SIG-M5 treated with dmso at 0.1 percent for 504 hours (cell line): ENCODE data around the gene PIGZ.

Experiments used
- DNase-seq: peaks from one replicate; lab custom pipeline; 2025; ENCODE audit not compliant: unreplicated experiment; lab: John Stamatoyannopoulos, UW

Gene PIGZ, protein sequence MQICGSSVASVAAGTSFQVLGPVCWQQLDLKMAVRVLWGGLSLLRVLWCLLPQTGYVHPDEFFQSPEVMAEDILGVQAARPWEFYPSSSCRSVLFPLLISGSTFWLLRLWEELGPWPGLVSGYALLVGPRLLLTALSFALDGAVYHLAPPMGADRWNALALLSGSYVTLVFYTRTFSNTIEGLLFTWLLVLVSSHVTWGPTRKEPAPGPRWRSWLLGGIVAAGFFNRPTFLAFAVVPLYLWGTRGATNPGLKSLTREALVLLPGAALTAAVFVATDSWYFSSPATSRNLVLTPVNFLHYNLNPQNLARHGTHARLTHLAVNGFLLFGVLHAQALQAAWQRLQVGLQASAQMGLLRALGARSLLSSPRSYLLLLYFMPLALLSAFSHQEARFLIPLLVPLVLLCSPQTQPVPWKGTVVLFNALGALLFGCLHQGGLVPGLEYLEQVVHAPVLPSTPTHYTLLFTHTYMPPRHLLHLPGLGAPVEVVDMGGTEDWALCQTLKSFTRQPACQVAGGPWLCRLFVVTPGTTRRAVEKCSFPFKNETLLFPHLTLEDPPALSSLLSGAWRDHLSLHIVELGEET

DNA sequence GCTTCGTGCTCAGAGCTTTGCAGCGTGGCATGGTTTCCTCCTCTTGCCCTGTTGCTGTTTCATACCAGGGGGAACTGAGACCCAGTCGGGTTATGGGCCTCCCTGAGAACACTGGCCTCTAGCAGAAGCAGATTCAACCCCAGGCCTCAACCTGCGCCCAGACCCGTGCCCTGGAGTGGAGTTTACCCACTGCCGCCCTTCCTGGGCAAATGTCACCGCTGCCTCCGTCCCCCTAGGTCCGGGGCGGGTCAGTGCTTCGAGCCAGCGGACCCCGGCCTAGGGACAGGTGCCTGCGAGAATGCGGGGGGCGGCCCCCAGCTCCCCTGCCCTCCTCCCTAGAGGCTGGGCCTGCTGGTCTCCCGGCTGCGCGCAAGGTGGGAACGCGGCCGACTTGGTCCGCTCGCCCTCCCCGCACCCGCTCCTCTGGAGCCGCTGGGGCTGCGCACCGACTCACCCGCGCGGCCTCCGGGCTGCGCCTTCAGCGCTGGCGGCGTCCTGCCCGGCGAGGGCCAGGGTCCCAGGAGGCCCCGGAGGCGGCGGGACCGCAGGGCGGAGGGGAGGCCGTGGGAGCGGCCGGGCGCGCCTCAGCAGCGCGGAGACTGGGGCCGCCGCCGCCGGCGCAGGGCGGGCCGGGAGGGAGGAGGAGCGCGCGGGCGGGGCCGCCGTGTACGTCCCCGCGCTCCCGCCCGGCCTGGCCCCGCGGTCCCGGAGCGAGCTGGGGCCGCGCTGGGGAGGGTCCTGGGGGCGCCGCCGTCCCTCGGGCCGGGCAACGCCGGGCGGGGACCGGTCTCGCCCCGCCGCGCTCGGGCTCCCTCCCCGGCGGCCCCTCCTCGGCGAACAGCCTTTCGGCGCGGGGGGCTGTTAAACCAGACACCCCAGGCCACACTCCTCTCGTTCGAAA lies at the start of gene PIGZ:
PIGZ (minus strand) TSS at position 601 of the 901 bp plus-strand sequence. CDS start 16,802 bp downstream, outside the sequence.
- DNase-seq = no peak

DNA sequence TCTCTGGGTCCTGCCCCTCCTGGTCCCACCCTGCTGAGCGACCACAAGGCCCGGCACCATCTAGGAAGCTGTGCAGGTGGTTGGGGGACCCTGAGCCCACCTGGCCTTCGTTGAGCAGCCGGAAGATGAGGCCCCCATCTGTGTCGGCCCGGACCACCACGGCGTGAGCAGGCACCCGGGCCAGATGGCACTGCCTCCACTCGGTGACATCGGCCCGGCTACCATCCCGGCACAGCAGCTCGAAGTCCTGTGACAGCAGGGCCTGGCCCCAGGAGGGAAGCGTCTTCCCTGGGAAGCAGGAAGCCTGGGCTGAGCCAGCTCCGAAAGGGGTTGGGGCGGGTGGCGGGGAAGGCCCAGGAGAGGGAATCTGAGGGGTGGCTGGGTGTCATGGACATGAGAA lies 48.4 kb upstream of the PIGZ start:
- no peak for DNase-seq

DNA sequence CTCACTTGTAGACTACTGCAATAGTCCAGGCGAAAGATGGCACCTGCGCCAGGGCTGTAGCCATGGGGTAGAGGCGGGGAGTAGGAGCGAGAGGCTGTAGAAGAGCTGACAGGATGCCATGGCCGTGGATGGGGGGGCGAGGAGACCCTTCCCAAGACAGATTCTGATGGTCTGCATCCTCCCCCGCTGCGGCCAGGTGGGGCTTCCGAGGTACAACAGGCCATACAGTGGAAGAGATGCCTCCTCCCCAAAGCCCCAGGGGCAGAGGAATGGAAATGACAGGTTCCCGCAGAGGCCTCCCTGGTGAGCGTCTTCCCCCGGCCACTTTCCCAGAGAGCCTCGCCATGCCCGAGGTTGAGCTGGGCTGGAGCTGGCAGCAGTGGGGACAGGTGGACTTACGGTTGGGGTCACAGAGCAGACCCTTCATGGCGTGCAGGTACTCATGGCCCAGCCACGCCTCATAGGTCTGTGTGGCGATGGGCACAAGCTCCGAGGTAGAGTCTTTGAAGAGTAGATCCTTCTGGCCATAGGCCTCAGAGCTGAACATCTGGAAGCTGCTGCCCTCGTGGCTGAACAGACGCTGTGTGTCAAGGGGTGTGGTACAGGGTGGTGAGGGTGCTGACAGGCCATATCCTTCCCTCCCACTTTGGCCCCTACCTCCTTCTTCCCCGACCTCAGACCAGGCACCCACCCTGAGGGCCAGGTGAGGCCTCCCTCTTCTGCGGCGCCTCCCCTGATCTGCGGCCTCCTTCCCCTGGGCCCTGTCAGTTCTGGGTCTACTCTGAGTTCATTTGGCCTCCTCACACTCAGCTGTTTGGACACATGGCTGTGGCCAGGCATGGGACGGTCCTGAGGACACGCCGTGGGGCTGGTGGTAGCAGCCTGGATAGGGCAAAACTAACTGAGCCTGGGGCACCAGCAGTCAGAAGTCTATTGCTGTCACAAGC lies 47.4 kb upstream of the PIGZ start:
- no peak for DNase-seq

DNA sequence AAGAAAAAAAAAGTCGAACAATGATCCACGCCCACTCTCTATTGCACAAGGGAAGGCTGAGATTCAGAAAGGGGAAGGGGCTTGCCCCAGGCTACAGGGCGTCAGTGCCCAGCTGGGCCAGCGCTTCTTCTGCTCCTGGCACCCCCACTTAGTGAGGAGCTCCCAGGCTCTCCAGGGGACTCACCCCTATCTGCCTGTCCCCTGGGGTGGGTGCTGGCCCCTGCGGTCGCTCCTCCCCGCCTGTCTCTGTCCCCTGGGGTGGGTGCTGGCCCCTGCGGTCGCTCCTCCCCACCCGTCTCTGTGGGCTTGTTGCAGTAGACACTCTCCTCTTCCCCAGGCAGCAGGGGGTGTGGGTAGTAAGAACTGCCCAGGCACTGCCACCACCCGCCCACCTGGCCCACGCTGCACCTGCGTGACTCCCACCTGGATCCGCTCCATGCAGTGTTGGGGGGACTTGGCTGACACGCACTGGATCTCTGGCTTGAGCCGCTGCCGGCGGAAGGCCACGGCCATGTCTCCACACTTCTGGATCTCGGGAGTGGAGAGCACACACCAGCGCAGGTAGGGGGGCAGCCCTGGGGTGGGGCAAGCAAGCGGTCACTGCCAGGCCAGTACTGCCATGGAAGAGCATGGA lies 46.4 kb upstream of the PIGZ start:
- no peak for DNase-seq

DNA sequence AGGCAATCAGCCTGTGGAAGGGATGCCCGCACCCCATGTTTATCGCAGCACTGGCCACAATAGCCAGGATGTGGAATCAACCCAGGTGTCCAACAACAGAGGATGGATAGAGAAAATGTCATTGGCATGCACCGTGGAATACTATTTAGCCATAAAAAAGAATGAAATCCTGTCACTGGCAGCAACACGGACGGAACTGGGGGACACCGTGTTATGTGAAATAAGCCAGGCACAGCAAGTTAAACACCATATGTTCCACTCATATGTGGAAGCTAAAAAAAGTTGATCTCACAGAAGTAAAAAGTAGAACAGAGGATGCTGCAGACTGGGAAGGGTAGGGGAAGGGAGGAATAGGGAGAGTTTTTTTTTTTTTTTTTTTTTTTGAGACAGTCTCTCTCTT lies 45.4 kb upstream of the PIGZ start:
- DNase-seq = no peak

DNA sequence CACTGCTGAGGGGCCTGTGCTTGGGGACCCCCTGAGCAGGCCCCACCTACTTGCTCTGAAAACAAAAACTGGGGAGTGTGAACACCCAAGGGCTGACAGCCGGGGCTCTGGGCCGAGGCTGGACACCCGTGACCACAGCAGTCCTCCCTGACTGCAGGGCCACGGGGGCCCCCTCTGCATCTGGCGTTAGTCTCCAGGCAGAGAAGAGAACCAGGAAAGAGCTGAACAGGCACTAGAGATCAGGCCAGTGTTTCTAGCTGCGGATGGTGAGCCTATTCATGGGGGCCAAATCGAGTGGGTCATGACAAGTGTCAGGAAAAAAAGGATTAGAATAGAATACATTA lies 43.9 kb upstream of the PIGZ start:
- no peak for DNase-seq

DNA sequence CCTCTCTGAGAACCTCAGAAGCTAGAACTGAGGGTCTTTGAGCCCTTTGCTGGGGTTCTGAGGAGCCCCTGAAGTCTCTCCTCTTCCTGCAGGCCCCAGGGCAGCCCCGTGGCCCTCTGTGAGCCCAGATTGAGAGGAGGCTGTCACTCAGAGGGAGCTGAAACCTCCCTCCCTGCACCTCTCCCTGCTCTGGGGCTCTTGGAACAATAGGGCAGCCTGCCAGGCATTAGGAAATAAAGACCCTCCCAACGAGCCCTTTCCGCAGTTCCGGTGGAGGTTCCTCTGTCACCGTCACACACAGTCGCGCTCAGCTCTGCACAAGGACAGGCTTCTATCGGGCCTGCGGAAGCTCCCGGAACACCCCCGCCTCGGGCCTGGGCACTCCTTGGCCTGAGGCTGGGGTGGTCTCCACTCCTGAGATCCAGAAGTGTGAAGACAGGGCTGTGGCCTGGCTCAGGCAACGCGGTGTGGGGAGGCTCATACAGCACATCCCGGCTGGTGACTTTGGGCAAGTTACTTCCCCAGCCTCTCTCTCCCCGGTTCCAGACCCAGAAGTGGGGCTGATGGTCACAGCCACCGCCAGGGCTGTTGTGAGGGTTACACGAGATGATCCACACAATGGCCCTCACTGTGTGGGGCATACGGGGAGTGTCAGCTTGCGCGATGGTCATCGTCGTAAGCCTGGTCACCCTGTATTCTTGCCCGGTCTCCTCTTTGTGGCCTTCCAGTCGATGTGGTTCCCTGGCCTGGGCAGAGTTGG lies 43.3 kb upstream of the PIGZ start:
- DNase-seq = no peak

DNA sequence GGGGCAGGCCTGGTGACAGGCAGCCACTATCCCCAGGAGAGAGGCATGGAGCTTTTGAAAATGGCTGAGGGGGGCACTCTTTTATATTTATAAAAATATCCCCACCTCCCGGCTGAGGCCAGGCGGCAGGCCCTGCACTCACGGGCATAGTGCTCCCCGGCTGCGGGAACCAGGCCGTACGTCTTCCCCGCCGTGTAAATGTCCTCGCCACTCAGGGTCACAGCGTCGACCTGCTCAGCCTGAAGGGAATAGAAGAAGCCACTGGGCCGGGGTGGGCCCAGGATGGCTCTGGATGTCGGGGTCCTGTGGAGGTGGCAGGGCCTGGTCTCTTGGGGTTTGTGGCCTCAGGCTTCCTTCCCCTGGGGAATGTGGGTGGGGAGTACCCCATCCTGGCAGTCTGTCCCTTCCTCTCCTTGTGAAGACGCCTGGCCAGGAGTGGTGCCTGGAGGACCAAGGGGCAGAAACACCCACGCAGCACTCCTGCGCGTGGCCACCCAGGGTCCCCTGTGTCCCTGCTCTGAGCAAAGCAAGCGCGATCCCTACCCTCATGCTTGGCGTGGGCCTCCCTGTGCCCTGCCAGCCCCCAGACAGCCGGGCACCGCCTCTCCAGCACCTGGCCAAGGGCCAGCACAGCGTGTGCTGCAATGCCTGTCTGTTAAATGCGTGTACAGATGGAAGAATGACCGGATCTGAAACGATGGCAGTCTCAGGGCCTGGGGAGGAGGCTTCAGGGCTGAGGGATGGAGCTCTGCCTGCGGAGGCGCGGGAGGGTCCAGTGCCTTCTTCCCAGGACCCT lies 42.1 kb upstream of the PIGZ start:
- DNase-seq = no peak

DNA sequence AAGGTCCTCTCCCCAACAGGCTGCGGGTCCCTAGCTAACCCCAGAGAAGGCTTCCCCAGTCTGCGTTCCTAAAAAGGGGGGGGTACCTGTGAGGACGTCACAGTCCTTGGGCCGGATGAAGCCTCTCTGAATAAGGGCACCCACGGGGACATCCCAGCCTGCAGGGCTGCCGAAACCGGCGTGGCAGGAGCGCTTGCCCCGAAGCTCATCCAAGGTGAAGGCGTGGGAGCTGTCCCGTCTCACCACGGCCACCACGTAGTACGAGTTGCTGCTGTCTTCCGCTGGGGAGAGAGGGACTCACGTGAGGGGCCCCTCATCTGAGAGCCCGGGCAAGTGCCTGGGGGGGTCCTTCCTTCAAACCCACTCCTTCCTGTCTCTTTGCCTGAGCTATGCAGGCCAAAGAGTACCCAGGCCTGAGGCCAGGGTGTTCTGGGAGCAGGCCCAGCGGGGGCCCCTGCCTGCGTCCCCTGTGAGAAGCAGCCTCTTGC lies 40.9 kb upstream of the PIGZ start:
- no peak for DNase-seq

DNA sequence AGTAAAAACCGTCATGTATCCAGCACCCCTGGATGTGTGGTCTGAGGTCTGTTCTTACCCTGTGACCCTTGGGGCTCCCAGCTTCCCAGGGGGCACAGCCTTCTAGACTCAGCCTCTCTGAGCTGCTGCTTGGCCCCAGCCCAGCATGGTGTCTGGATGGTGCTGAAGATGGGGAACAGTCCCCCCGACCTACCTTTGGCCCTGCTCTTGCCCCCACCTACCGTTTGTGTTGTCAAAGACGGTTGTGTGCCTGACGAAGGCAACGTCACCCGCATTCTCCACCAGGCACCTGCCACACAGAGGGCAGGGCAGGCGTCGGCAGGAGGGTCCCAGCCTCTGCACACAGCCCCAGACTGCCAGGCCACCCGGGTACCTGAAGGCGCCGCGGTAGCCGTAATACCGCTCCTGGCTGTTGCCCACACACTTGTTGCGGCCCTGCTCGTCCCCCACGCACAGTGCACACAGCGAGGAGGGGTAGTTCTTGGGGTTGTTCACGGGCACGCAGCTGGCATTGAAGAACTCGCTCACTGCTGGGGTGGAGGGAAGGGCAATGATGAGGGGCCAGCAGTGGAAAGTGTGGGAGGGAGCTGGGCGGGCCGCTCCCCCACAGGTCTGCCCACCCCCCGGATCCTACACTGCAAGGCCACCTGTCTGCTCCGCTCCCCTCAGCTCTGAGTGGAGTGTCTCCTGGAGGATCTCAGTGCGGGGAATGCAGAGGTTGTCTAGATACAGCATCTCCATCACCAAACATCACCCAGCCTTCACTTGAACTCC lies 40.0 kb upstream of the PIGZ start:
- no peak for DNase-seq

DNA sequence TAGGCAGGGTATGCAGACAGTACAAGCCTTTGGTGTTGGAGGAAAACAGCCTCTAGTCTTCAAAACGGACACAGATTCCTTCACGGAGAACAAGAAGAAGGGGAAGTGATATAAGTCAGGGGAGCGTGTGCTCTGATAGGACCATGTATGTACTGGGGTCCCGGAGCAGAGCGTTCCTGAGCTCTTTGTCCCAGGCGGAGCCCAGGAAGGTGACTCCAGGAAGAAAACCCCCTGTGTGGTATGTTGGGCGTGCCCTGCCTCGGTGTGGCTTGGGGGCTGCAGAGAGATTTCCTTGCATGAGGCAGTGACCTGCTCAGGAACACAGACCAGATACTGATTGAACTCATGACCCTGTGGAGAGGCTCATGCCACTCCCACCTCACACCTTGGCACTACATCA lies 39.3 kb upstream of the PIGZ start:
- no peak for DNase-seq

DNA sequence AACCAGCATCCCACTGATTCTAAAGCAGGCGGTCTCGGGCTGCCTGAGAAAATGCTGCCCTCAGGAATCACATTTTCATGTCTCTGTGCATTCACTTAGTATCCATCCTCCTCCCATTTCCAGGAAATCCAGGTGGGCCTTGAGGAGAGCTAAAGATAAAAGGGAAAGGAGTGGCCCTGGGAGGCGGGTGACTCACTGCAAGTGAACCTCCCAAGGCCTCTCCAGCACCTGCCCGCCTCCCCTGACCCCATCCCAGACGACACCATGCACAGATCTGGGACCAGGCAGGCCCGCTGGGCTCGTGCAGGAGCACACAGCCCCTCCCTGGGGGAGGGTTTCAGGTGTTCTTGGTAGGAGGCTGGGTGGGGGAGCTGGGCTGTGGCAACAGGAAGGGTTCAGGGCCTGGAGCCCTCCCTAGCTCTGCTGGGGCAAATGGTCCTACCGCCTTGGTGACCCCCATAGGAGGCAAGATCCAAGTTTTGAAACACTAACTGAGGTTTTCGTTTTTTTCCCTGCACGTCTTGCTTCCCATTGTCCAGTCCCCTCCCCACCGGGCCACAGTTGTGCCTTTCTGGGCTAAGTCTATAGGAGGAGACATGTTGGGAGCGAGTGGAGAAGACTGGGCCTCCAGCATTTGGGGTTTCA lies 38.8 kb upstream of the PIGZ start:
- DNase-seq = no peak

DNA sequence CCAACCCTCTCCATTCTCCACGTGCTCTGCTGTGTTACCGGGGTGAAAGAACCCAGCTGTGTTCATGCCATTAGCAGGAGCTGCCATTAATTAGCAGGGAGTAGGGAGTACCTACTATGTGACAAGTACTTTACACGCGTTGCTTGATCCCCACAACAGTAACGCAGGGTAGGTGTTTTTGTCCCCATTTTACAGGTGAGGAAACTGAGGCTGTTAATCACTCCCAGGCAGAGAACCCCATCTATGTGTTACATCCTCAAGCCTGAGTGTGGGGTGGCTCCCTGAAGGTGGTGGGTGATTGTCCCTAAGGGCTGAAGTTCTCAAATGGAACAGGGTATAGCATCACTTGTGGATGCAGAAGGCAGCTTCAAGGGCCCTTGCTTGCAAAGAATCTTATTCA lies 38.2 kb upstream of the PIGZ start:
- DNase-seq = no peak

DNA sequence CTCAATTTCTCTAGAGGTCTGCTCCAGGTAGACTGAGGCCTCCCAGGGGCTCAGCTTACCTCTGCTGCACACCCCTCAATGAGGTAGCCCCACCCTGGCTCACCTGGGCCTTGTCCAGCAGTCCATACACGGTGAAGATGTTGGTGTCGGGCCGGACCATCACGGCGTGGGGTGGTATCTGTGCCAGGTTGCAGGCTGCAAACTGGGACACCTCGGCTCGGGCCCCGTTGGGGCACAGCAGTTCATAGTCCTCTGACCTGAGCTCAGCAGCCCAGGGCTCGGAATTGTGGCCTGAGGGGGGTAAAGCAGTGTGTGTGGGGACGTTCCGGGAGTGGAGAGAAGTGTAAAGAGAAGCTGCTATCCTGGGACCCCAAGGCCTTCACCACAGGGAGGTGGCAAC lies 37.8 kb upstream of the PIGZ start:
- no peak for DNase-seq

DNA sequence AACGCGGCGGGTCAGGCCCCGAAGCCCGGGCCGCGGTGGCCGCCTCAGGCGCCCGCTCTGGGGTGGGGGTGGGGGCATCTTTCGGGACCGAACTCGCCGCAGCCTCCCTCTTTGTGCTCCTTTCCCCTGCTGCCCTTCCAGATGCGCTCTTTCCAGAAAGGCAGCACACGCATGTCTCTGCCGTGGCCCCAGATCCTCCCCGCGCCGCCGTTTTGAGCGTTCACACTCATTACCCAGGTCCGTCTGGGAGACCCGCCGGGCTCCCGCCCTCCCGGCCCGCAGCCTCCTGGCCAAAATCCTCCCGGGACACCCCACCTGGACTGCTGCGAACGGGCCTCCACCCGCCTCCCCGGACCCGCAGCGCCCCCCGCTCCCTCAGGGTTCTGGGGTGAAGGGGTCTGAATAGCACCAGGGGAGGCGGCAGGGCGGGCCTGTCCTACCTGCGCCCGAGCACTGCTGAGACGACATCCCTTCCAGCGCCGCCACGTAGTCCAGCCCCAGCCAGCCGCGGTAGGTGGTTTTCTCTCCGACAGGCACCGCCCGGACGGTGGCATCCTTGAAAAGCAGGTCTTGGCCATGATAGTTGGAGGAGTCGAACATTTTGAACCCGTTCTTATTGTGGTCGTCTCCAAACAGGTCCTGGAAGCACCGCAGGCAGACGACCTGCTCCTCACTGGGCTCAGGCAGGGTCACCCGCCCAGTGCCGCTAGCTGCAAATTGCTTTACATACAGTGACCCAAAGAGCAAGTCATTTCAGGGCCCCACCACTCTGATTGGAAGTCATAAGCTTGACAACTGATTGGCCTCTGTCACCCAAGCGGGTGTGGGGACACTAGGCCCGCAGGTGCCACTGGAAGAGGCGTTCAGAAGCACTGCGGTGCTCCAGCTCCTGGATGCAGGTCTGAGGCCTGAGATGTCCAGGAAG lies 35.1 kb upstream of the PIGZ start:
- DNase-seq = peak; percentile 47

DNA sequence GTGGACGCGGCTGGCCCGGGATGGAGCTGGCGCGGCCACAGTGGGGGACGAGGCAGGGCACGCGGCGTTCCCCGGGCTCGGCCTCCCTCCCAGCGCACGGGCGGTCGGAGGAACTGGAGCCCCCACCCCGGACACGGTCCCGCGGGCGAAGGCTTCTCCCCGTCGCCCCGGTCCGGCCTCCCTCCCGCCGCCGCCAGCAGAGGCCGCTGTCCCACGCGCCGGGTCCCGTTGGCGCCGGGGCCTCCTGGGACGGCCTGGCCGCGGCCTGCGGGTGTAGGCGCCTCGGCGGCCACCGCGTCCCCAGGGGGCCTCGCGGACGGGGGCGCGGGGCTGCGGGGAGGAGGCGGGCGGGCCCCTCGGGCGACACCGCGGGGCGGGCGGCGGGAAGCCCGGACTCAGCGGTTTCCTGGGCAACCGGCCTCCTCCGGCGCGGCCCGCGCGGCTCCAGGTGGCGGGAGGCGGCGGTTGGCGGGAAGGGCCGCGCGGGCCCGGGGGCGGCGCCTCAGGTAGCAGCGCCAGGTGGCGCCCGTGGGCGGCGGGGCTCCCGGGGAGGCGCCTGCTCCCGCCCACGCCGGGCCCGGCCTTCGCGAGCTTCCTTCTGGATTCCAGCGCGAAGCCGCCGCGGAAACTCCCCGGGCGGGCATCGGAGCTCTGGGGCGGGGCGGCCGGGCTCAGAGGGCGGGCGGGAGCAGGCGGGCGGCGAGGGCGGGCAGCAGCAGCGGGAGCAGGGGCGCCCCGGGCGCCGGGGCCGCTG lies 34.2 kb upstream of the PIGZ start:
- DNase-seq = peak; percentile 69
